GM18858 (cell line): ENCODE measurements around the gene LMO7.

Source experiments
- ATAC-seq: cut with Tn5 transposase; IDR thresholded peaks from one replicate; pipeline ENCODE4 v1.9.1; 2021; ENCODE audit not compliant: unreplicated experiment

LMO7 gene

DNA sequence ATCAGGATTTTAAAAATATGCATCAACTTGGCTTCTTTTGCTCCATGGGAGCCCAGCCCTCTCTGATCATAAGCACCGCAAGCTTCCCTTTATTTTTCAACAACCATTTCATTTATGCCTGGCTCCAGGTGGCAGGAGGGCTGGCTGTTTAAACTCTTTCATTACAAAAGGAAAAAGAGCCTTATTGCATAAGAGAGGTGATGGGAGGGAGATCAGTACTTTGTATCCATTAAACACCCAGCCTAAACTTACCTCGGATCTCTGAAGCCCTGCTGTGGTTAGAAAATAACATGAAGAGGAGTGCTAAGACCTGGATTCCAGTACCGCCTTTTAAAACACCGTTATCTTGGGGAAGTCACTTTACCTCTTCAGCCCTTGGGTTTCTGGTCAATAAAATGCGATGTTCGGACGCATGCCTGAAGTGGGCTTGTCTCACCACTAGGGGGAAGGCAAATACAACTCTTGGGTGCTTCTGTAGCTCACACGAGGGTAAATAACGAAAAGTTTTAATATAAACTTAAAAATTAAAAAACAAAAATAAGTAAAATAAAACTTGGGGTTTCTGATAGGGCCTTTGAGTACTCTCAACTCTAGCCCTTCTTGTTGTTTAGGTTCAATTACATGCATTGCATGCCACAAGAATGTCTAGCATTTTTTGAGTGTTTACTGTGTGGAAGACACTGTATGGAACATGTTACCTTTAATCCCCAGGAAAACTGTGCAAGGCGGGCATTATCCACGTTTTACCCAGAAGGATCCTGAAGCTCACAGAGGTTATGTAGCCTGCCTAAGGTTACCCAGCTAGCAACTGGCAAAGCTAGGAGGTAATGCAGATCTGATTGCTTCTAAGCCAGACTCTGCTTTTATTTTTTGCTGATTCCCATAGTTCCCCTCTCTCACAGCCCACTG, 240.3 kb downstream of the LMO7 start:
- peak; percentile 91 for ATAC-seq

DNA sequence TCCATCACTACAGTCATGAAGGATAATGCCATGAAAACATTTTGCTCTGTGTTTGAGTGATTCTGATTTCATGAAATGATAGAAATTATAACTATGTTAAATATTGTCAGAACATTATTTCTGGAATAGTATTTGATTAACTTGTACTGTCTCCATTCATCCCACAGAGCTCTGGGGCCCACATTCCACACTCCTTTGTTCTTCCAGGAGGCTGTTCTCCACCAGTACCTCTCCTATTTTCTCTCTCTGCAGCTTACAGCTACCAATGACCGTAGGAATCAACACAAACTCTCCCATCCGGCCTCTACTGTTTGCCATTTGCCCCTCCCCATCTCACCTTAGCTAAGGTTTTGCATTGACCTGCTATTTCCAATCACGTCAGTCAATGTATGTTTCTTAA, 240.9 kb downstream of the LMO7 start:
- ATAC-seq: no peak

DNA sequence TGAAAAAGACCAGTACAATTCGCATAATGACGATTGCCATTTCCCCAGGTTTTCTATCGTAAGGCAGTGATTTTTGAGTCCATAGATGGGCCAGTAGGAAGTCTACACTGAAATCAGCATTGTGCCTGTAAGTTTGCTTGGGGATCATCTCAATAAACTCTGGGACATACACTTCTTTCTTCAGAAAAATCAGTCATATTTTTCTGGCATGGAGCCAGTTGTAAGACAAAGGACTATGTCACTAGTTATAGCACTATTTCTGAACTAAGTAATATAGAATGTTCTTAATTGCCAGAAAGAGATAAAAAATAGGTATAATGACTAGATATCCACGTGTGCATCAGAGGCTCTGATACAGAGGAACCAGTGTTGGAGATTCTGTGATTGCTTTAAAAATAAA, 243.5 kb downstream of the LMO7 start:
- no peak for ATAC-seq

DNA sequence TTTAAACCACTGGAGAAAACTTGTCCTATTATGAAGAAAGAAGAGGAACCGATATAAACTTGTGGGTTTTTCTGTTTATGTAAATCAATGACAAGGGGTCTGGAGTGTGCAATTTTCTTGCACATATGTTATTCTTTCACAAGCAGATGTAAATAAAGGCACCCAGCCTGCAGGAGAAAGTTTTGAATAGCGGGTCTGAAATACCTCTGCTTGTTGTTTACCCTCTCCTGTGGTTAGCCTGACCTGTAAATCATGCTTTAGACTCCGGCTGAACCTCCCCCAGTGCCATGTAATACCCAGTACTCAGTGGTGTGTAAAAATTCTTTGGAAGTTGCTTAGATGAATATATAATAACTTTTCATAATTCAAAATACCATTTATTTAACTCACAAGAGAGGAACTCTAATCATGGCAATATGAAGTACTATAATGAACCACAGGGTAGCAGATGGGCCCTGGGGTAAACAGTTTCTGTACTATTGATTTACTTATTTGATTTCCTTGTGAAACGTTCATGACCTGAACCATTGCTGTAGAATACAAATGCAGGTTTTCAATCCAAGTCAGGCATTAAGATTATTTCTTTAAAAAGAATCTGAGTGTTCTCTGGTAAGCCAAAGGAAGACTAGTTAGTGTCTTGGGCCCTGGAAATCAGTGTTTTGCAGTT, 245.1 kb downstream of the LMO7 start:
- peak; percentile 50 for ATAC-seq

DNA sequence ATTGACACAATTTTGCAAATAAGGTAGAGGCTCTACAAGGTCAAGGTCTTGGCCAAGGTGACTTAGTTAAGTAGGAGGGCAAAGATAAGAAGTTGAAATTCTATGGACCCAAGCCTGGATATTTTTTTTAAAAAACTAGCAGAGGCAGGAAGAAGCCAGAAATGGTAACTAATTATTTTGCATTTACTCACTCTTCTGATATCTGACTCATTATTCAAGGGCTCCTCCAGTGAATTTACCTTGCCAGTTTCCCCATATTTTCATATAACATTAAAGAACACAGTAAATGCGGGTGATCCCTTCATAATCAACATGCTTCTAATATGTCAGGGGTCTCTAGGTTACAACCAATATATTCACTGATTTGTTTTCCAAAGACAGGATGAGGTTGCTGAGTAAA, 246.1 kb downstream of the LMO7 start:
- ATAC-seq: no peak

DNA sequence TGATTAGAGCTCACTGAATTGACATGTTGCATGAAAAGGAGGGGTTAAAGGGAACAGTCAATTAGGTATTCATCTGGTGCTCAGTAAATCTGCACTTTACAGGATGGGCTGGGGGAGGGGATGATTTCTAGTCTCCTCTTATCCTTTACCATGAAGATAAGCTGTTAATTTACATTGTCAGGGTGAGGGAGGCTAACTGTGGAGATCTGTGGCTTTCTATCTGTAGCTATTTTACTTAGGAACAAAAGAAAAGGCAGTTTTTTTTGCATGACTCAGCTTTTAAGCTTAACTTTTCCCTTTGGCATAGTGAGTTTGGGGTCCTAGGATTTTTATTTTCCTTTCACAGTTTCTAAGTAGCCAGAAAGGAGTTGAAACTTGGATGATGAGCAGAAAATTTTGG, 253.3 kb downstream of the LMO7 start:
- no peak for ATAC-seq

DNA sequence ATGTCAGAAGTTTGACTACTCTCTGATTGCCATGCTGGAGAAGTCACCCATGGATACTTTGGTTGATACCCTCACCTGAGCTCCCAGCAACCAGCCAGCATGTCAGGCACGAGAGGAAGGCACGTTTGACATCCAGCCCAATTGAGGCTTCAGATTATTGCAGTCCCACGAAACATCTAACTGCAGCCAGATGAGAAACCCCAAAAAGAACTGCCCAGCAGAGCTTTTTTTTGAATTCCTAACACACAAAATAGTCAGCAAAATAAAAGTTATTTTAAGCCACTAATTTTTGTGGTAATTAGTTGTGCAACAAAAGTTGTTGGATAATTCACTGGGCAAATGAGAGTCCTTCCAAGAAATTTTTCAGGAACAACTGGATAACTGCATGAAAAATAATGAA, 259.0 kb downstream of the LMO7 start:
- no peak for ATAC-seq

DNA sequence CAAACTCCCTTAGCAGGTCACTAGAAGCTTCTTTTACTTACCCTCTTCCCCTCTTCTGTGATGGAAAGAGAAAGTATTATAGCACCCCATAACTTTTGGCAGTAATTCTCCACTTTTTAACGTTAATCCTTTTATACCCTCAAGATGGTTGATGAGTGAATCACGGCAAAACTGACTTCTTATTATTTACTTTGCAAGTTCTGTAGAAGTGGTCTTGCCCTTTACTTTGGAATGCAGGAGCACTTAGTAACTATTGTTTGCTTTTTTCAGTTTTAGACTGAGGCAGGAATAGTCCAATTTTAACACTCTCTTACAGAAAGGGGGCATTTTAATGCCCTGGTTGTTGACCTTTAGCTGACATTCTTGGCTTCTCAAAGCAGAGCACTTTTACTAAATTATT, 260.1 kb downstream of the LMO7 start:
- no peak for ATAC-seq

DNA sequence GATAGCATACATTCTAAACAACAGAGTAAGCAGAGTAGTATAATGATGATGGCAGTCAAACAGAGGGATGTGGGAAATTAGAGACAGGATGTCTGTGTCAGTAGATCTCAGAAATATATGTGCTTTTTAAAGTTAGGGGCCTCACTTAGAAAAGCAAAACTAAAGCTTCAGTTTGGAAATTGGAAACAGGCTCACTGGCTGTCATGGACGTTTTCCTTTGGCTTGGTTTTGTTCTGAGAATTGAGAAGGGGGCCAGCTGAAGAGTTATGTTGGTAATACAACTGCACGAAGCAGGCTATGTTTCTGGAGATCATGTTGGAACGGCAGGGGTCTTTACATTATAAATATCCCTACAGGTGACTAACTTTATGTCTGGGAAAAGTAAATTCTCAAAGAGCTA, 261.3 kb downstream of the LMO7 start:
- ATAC-seq: no peak

DNA sequence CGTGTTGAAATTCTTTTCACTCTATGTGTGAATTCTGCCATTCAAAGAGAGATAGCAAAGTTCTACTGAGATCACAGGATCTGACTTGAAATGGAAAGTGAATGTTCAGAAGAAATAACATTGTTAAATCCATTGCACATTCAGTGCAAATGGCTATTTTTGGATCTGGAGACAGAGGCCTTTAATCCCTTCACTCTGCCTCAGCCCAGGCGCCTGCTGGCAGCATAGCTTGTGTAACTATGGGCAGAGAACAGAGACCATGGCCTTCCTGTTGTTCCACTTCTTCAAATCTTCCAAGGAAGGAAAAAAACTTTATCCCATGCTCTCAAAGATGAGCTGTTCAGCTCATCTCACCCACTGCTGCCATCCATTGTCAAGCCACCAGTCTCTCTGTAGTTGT, 265.4 kb downstream of the LMO7 start:
- no peak for ATAC-seq

DNA sequence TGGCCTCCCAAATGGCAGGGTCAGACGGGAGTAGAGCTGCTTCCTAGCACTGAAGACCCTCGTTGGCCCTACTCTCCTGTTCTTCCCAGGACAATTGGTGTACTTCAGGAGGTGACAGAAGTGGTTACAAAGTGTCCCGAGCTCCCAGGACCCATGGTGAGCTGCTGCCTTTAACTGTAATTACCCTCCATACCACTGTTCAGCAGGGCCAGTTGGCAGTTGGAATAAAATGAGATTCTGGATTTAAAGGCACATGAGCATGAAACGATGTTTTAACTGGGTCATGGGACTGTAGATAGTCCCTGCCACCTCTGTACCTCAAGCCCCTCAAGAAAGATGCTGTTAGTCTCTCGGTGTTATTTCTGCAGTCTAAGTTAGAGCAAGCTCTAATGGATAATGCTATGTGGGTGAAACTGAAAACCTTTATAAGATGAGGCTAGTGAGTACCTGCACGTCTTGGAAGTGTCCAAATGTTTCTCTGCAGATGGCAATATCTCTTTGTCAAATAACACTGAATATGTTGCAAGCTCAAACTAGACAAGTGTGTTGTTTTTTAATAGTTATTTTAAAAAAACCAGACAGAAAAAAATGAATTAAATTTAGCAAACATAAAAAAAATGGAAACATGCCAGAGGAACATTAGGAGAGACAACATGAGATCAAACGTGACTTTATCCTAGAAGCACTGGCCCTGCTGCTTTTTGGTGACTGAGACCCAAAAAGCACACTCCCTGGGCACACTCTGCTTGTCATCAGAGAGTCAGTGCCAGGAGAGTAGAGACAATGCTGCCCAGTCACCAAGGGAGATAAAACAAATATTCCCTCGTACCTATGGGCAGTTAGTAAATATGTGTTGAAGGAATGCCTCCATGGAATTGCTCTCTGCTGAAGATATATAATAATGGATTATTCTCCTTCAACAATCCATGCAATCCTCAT, 266.3 kb downstream of the LMO7 start:
- ATAC-seq: no peak

DNA sequence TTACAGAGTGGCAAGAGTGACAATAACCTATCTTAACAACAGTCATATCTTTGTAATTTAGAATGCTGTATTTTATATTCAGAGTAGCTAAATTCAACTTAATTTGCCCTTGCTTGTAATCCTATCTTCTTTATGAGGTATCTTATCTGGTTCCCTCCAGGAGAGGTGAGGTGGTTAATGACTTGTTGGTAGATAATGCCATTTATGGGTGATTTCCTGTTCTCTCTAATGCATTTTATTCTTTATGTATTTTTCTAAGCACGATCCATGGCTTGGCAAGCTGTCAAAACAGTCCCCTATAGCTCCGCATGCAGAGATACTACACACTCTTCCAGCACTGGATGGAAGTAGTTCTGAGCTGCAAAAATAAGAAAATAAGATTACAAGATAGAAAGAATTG, 267.9 kb downstream of the LMO7 start:
- ATAC-seq: no peak

DNA sequence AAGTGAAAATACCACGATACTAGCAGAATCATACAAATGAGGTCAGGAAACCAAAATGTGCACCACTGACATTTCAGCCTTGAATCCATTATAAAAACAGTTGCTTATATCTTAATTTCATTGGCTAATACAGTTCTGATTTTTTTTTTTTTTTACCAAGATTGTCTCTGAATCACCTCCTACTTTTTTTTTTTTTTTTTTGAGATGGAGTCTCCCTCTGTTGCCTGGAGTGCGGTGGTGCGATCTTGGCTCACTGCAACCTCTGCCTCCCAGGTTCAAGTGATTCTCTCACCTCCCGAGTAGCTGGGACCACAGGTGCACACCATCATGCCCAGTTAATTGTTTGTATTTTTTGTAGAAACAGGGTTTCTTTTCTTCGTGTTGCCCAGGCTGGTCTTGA, 270.2 kb downstream of the LMO7 start:
- ATAC-seq: no peak

DNA sequence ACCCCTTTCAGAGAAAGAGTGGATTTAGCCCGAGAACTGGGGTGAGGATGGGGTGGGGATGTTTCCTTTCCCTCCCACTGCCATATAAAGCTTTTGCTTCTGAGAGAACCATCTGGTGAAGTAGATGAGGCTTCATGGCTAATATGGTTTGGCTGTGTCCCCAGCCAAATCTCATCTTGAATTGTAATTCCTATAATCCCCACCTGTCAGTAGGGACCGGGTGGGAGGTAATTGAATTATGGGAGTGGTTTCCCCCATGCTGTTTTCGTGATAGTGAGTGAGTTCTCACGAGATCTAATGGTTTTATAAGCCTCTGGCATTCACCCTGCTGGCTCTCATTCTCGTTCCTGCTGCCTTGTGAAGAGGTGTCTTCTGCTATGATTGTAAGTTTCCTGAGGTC, 270.9 kb downstream of the LMO7 start:
- ATAC-seq: no peak

DNA sequence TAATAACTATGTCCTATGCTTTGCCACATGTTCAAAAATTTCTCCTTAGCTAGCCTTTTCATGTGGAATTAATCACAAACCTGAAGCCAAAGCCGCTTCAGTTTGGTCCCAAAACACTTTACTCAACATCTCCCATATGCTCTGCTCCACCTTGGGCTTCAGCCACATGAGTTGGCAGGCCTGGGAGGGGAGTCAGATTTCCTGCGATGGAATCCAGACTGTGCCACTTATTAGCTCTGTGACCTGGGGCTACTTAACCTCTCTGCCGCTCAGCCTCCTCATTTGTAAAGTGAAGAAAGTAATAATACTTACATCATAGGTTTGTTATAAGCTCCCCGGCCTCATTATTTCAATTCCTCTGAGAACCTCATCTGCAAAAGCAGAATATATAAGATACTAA, 272.0 kb downstream of the LMO7 start:
- no peak for ATAC-seq
